WTC11 (cell line): ENCODE measurements around the gene DLGAP3. TPM values are rescaled to one million over a fixed set of nuclear protein-coding genes. Genes with fewer than 3 reads are reported as not detected.
A peak's percentile ranks its signal among the peaks of the same experiment; 100 is the strongest.

Source experiments
- ATAC-seq: fragments of 200-7000 bp; cut with Tn5 transposase; 2 replicates; pipeline ENCODE4 v1.10.0; 2021; ENCODE audit warnings: mild to moderate bottlenecking, moderate library complexity
- CTCF ChIA-PET: fragments of 300-600 bp; sonication (Branson Sonifier 250); formaldehyde crosslinking; loops from one replicate; lab custom pipeline; 2021; ENCODE audit warnings: antibody characterized with exemption; lab: Charles Lee
- POLR2A ChIA-PET: fragments of 350-600 bp; sonication (Branson Sonifier 250); formaldehyde crosslinking; loops from one replicate; lab custom pipeline; 2021; ENCODE audit warnings: antibody characterized with exemption; lab: Charles Lee
- DNase-seq: peaks from one replicate; pipeline ENCODE4 v3.0.0; 2021; ENCODE audit warnings: low spot score
- H3K27ac Mint-ChIP-seq: 2 replicates; pipeline ENCODE4 v1.8.0; 2021; ENCODE audit warnings: mixed read lengths
- H3K27me3 Mint-ChIP-seq: 2 replicates; pipeline ENCODE4 v1.8.0; 2021; ENCODE audit warnings: low read depth, mild to moderate bottlenecking, moderate library complexity, mixed read lengths
- H3K36me3 Mint-ChIP-seq: 2 replicates; pipeline ENCODE4 v1.8.0; 2021; ENCODE audit warnings: mixed read lengths
- H3K4me1 Mint-ChIP-seq: 2 replicates; pipeline ENCODE4 v1.8.0; 2022; ENCODE audit warnings: mixed read lengths
- H3K4me3 Mint-ChIP-seq: 2 replicates; pipeline ENCODE4 v1.8.0; 2021; ENCODE audit warnings: mild to moderate bottlenecking, moderate library complexity, mixed read lengths
- H3K9me3 Mint-ChIP-seq: 2 replicates; pipeline ENCODE4 v1.8.0; 2021; ENCODE audit warnings: mixed read lengths
- CREB1 ChIP-seq: sonication (generic); formaldehyde crosslinking; IDR thresholded peaks from 2 replicates; pipeline ENCODE4 v1.8.0; 2023; ENCODE audit warnings: mild to moderate bottlenecking, missing genetic modification reagents
- ESRRA ChIP-seq: sonication (generic); formaldehyde crosslinking; IDR thresholded peaks from 2 replicates; pipeline ENCODE4 v1.8.1; 2022; ENCODE audit warnings: mild to moderate bottlenecking, missing genetic modification reagents, borderline replicate concordance
- ETV6 ChIP-seq: sonication (generic); formaldehyde crosslinking; IDR thresholded peaks from 2 replicates; pipeline ENCODE4 v1.8.1; 2022; ENCODE audit warnings: mild to moderate bottlenecking, missing genetic modification reagents
- FOXP1 ChIP-seq: sonication (generic); formaldehyde crosslinking; IDR thresholded peaks from 2 replicates; pipeline ENCODE4 v1.8.0; 2022; ENCODE audit warnings: missing genetic modification reagents, mild to moderate bottlenecking, moderate library complexity, borderline replicate concordance
- MYBL2 ChIP-seq: sonication (generic); formaldehyde crosslinking; IDR thresholded peaks from 2 replicates; pipeline ENCODE4 v1.8.1; 2023; ENCODE audit warnings: mild to moderate bottlenecking, moderate library complexity, missing genetic modification reagents
- NFATC4 ChIP-seq: fragments of 250-450 bp; sonication (Bioruptor Pico); IDR thresholded peaks from 2 replicates; pipeline ENCODE4 v1.9.0; 2021; ENCODE audit warnings: mild to moderate bottlenecking
- SP1 ChIP-seq: sonication (generic); formaldehyde crosslinking; conservative IDR thresholded peaks from 2 replicates; pipeline ENCODE4 v1.8.1; 2022; ENCODE audit warnings: missing genetic modification reagents
- TEAD1 ChIP-seq: sonication (generic); formaldehyde crosslinking; IDR thresholded peaks from 2 replicates; pipeline ENCODE4 v1.8.0; 2022; ENCODE audit warnings: mild to moderate bottlenecking, missing genetic modification reagents
- ZBTB21 ChIP-seq: sonication (generic); formaldehyde crosslinking; IDR thresholded peaks from 2 replicates; pipeline ENCODE4 v1.8.1; 2023; ENCODE audit warnings: mild to moderate bottlenecking, missing genetic modification reagents, borderline replicate concordance
- ZNF121 ChIP-seq: sonication (generic); formaldehyde crosslinking; IDR thresholded peaks from 2 replicates; pipeline ENCODE4 v1.8.0; 2023; ENCODE audit warnings: missing genetic modification reagents
- ZNF219 ChIP-seq: sonication (generic); formaldehyde crosslinking; IDR thresholded peaks from 2 replicates; pipeline ENCODE4 v1.8.0; 2023; ENCODE audit warnings: missing genetic modification reagents, mild to moderate bottlenecking, borderline replicate concordance
- total RNA-seq: library from RNA; stranded (reverse); gene quantifications from 3 replicates; pipeline ENCODE4 v1.2.3, GENCODE V29; 2021
- TF ChIP-seq, protein P1 (sequence below): sonication (generic); formaldehyde crosslinking; IDR thresholded peaks from 2 replicates; pipeline ENCODE4 v1.8.1; 2023; ENCODE audit warnings: mild to moderate bottlenecking, missing genetic modification reagents
- TF ChIP-seq, protein P2 (sequence below): fragments of 200-600 bp; IDR thresholded peaks from 2 replicates; pipeline ENCODE4 v1.8.0; 2022; ENCODE audit warnings: antibody characterized with exemption
- TF ChIP-seq, protein P3 (sequence below): sonication (generic); formaldehyde crosslinking; IDR thresholded peaks from 2 replicates; pipeline ENCODE4 v1.8.0; 2022; ENCODE audit warnings: mild to moderate bottlenecking, missing genetic modification reagents
- TF ChIP-seq, protein P4 (sequence below): sonication (generic); formaldehyde crosslinking; IDR thresholded peaks from 2 replicates; pipeline ENCODE4 v1.8.0; 2022; ENCODE audit warnings: mild to moderate bottlenecking, missing genetic modification reagents
- TF ChIP-seq, protein P5 (sequence below): sonication (generic); formaldehyde crosslinking; IDR thresholded peaks from 2 replicates; pipeline ENCODE4 v1.8.1; 2022; ENCODE audit warnings: low read depth, mild to moderate bottlenecking, moderate library complexity, missing genetic modification reagents, borderline replicate concordance
- TF ChIP-seq, protein P6 (sequence below): sonication (generic); formaldehyde crosslinking; IDR thresholded peaks from 2 replicates; pipeline ENCODE4 v1.8.1; 2023; ENCODE audit warnings: mild to moderate bottlenecking, missing genetic modification reagents, moderate library complexity
- TF ChIP-seq, protein P7 (sequence below): sonication (generic); formaldehyde crosslinking; IDR thresholded peaks from 2 replicates; pipeline ENCODE4 v1.8.0; 2022; ENCODE audit warnings: missing genetic modification reagents
- TF ChIP-seq, protein P8 (sequence below): sonication (generic); formaldehyde crosslinking; IDR thresholded peaks from 2 replicates; pipeline ENCODE4 v1.8.0; 2023; ENCODE audit warnings: mild to moderate bottlenecking, missing genetic modification reagents
- TF ChIP-seq, protein P9 (sequence below): sonication (generic); formaldehyde crosslinking; IDR thresholded peaks from 2 replicates; pipeline ENCODE4 v1.8.1; 2023; ENCODE audit warnings: mild to moderate bottlenecking, moderate library complexity, missing genetic modification reagents

DLGAP3 gene
- total RNA-seq, 1 experiment from 2014 or later: 11.3 TPM

DNA sequence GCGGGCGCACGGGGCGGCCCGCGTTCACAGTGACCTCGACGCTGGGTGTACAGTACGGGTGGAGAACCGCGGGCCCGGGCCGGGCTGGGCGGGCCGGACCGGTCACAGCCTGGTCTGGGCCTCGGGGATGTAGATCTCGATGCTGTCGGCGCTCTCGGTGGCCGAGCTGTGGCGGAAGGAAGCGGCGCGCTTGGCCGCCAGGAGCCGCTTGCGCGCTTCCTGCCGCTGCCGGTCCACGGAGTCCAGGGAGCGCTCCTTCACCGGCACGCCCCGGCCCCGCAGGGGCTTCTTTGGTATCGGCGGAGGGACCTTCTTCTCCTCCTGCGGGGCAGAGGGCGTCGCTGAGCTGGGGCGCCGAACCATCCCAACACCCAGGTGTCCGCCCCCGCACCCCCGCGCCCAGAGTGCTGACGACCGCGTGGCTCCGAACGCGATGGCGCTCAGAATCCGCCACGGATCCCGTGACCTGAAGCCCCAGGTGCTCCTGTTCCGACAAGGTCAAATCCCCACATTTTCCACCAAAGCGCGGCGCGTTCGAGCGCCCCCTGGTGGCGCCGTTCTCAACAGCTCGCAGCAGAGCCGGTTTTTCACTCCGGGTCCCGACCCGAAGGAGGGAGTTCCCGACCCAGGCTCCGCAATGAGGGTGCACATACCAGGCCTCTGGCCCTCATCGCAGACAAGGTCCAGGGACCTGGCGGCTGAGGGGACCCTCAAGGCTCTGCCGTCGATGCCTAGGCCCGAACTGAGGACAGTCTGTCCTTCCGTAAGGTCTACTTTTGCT, 63.3 kb downstream of the DLGAP3 start:
- H3K4me1 Mint-ChIP-seq: 0 out of 2 replicates have a peak, but pooled peaks cover 2% of the 10 kb centered on the region
- DNase-seq (peak; percentile 93), ATAC-seq (peak; percentile 78)
- no peak overlapping the region for H3K27ac Mint-ChIP-seq
- POLR2A ChIA-PET: interaction anchor here (0.5 to 0.9 kb wide), 2 partner anchors 19 to 1391 kb away, joined by 3 read pairs; no protein-coding TSS in a partner anchor
- CTCF ChIA-PET: interaction anchor here (0.6 to 3.8 kb wide), 34 partner anchors 8 to 1713 kb away, joined by 3 to 70 read pairs (median 4); partner anchors contain the start of genes DLGAP3, GJB5, TMEM35B and ZMYM1
- no peaks in the 10 kb centered on the region for H3K36me3 Mint-ChIP-seq
- no peaks in the 10 kb centered on the region for H3K9me3 Mint-ChIP-seq
- H3K4me3 Mint-ChIP-seq: peak overlapping the region; percentile 73
- TF ChIP-seq ETV6 (CRISPR knock-in tag) (0 out of 2 replicates have a peak, but pooled peaks have one; percentile 16), SP1 (CRISPR knock-in tag) (peak; percentile 17; the same call in 1 of the 2 replicates), FOXP1 (peak; percentile 78; the same call in 1 of the 2 replicates), NFATC4 (CRISPR knock-in tag) (no peak), TEAD1 (CRISPR knock-in tag) (0 out of 2 replicates have a peak, but pooled peaks have one; percentile 28), ZBTB21 (CRISPR knock-in tag) (no peak), ZNF121 (CRISPR knock-in tag) (no peak), ESRRA (CRISPR knock-in tag) (peak; percentile 87; the same call in 1 of the 2 replicates), MYBL2 (peak; percentile 22; the same call in 1 of the 2 replicates), ZNF219 (CRISPR knock-in tag) (no peak), CREB1 (CRISPR knock-in tag) (peak; percentile 46; the same call in 1 of the 2 replicates)
- TF ChIP-seq, protein P1, sequence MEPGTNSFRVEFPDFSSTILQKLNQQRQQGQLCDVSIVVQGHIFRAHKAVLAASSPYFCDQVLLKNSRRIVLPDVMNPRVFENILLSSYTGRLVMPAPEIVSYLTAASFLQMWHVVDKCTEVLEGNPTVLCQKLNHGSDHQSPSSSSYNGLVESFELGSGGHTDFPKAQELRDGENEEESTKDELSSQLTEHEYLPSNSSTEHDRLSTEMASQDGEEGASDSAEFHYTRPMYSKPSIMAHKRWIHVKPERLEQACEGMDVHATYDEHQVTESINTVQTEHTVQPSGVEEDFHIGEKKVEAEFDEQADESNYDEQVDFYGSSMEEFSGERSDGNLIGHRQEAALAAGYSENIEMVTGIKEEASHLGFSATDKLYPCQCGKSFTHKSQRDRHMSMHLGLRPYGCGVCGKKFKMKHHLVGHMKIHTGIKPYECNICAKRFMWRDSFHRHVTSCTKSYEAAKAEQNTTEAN: peak; percentile 67; the same call in 1 of the 2 replicates
- TF ChIP-seq, protein P2, sequence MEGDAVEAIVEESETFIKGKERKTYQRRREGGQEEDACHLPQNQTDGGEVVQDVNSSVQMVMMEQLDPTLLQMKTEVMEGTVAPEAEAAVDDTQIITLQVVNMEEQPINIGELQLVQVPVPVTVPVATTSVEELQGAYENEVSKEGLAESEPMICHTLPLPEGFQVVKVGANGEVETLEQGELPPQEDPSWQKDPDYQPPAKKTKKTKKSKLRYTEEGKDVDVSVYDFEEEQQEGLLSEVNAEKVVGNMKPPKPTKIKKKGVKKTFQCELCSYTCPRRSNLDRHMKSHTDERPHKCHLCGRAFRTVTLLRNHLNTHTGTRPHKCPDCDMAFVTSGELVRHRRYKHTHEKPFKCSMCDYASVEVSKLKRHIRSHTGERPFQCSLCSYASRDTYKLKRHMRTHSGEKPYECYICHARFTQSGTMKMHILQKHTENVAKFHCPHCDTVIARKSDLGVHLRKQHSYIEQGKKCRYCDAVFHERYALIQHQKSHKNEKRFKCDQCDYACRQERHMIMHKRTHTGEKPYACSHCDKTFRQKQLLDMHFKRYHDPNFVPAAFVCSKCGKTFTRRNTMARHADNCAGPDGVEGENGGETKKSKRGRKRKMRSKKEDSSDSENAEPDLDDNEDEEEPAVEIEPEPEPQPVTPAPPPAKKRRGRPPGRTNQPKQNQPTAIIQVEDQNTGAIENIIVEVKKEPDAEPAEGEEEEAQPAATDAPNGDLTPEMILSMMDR: peak; percentile 99
- TF ChIP-seq, protein P3, sequence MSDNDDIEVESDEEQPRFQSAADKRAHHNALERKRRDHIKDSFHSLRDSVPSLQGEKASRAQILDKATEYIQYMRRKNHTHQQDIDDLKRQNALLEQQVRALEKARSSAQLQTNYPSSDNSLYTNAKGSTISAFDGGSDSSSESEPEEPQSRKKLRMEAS (CRISPR knock-in tag): peak; percentile 78
- TF ChIP-seq, protein P4, sequence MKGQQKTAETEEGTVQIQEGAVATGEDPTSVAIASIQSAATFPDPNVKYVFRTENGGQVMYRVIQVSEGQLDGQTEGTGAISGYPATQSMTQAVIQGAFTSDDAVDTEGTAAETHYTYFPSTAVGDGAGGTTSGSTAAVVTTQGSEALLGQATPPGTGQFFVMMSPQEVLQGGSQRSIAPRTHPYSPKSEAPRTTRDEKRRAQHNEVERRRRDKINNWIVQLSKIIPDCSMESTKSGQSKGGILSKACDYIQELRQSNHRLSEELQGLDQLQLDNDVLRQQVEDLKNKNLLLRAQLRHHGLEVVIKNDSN: peak; percentile 73; the same call in 1 of the 2 replicates
- TF ChIP-seq, protein P5, sequence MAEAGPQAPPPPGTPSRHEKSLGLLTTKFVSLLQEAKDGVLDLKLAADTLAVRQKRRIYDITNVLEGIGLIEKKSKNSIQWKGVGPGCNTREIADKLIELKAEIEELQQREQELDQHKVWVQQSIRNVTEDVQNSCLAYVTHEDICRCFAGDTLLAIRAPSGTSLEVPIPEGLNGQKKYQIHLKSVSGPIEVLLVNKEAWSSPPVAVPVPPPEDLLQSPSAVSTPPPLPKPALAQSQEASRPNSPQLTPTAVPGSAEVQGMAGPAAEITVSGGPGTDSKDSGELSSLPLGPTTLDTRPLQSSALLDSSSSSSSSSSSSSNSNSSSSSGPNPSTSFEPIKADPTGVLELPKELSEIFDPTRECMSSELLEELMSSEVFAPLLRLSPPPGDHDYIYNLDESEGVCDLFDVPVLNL (CRISPR knock-in tag): no peak
- TF ChIP-seq, protein P6, sequence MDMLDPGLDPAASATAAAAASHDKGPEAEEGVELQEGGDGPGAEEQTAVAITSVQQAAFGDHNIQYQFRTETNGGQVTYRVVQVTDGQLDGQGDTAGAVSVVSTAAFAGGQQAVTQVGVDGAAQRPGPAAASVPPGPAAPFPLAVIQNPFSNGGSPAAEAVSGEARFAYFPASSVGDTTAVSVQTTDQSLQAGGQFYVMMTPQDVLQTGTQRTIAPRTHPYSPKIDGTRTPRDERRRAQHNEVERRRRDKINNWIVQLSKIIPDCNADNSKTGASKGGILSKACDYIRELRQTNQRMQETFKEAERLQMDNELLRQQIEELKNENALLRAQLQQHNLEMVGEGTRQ (CRISPR knock-in tag): peak; percentile 77
- TF ChIP-seq, protein P7, sequence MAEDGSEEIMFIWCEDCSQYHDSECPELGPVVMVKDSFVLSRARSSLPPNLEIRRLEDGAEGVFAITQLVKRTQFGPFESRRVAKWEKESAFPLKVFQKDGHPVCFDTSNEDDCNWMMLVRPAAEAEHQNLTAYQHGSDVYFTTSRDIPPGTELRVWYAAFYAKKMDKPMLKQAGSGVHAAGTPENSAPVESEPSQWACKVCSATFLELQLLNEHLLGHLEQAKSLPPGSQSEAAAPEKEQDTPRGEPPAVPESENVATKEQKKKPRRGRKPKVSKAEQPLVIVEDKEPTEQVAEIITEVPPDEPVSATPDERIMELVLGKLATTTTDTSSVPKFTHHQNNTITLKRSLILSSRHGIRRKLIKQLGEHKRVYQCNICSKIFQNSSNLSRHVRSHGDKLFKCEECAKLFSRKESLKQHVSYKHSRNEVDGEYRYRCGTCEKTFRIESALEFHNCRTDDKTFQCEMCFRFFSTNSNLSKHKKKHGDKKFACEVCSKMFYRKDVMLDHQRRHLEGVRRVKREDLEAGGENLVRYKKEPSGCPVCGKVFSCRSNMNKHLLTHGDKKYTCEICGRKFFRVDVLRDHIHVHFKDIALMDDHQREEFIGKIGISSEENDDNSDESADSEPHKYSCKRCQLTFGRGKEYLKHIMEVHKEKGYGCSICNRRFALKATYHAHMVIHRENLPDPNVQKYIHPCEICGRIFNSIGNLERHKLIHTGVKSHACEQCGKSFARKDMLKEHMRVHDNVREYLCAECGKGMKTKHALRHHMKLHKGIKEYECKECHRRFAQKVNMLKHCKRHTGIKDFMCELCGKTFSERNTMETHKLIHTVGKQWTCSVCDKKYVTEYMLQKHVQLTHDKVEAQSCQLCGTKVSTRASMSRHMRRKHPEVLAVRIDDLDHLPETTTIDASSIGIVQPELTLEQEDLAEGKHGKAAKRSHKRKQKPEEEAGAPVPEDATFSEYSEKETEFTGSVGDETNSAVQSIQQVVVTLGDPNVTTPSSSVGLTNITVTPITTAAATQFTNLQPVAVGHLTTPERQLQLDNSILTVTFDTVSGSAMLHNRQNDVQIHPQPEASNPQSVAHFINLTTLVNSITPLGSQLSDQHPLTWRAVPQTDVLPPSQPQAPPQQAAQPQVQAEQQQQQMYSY (CRISPR knock-in tag): no peak
- TF ChIP-seq, protein P8, sequence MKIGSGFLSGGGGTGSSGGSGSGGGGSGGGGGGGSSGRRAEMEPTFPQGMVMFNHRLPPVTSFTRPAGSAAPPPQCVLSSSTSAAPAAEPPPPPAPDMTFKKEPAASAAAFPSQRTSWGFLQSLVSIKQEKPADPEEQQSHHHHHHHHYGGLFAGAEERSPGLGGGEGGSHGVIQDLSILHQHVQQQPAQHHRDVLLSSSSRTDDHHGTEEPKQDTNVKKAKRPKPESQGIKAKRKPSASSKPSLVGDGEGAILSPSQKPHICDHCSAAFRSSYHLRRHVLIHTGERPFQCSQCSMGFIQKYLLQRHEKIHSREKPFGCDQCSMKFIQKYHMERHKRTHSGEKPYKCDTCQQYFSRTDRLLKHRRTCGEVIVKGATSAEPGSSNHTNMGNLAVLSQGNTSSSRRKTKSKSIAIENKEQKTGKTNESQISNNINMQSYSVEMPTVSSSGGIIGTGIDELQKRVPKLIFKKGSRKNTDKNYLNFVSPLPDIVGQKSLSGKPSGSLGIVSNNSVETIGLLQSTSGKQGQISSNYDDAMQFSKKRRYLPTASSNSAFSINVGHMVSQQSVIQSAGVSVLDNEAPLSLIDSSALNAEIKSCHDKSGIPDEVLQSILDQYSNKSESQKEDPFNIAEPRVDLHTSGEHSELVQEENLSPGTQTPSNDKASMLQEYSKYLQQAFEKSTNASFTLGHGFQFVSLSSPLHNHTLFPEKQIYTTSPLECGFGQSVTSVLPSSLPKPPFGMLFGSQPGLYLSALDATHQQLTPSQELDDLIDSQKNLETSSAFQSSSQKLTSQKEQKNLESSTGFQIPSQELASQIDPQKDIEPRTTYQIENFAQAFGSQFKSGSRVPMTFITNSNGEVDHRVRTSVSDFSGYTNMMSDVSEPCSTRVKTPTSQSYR: no peak
- TF ChIP-seq, protein P9, sequence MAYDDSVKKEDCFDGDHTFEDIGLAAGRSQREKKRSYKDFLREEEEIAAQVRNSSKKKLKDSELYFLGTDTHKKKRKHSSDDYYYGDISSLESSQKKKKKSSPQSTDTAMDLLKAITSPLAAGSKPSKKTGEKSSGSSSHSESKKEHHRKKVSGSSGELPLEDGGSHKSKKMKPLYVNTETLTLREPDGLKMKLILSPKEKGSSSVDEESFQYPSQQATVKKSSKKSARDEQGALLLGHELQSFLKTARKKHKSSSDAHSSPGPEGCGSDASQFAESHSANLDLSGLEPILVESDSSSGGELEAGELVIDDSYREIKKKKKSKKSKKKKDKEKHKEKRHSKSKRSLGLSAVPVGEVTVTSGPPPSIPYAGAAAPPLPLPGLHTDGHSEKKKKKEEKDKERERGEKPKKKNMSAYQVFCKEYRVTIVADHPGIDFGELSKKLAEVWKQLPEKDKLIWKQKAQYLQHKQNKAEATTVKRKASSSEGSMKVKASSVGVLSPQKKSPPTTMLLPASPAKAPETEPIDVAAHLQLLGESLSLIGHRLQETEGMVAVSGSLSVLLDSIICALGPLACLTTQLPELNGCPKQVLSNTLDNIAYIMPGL: peak; percentile 92
- peaks cover 45% of the 10 kb centered on the region for H3K27me3 Mint-ChIP-seq
